IPS-NIHi7 (cell line): ENCODE data around the gene MYO1E.

ENCODE experiments used
- DNase-seq: peaks from one replicate; pipeline ENCODE4 v3.0.0; 2012; ENCODE audit warnings: mixed read lengths; ENCODE audit errors: extremely low spot score

MYO1E gene

GRCh38 chr15:59315914-59316451, 56.7 kb downstream of the MYO1E start:
- DNase-seq: no peak

GRCh38 chr15:59313641-59314332, 58.9 kb downstream of the MYO1E start:
- DNase-seq: no peak

- no peak for DNase-seq
Observed at GRCh38 chr15:59312205-59312604, 60.5 kb downstream of the MYO1E start.

- DNase-seq: no peak
Observed at GRCh38 chr15:59311195-59311594, 61.5 kb downstream of the MYO1E start.

GRCh38 chr15:59309405-59309804, 63.3 kb downstream of the MYO1E start:
- no peak for DNase-seq

- DNase-seq: no peak
Observed at GRCh38 chr15:59307165-59307537, 65.5 kb downstream of the MYO1E start.

- DNase-seq: no peak
Observed at GRCh38 chr15:59306520-59307164, 66.0 kb downstream of the MYO1E start.

- DNase-seq: no peak
Observed at GRCh38 chr15:59304807-59305206, 67.9 kb downstream of the MYO1E start.

- no peak for DNase-seq
Observed at GRCh38 chr15:59304034-59304795, 68.5 kb downstream of the MYO1E start.

- DNase-seq: no peak
Observed at GRCh38 chr15:59303633-59304032, 69.0 kb downstream of the MYO1E start.

- no peak for DNase-seq
Observed at GRCh38 chr15:59303136-59303535, 69.5 kb downstream of the MYO1E start.

GRCh38 chr15:59301527-59301926, 71.1 kb downstream of the MYO1E start:
- DNase-seq: no peak

GRCh38 chr15:59300618-59301139, 72.0 kb downstream of the MYO1E start:
- DNase-seq: no peak

GRCh38 chr15:59299929-59300617, 72.6 kb downstream of the MYO1E start:
- DNase-seq: no peak

- no peak for DNase-seq
Observed at GRCh38 chr15:59298854-59299250, 73.8 kb downstream of the MYO1E start.

GRCh38 chr15:59298225-59298853, 74.3 kb downstream of the MYO1E start:
- DNase-seq: no peak

GRCh38 chr15:59296181-59296617, 76.5 kb downstream of the MYO1E start:
- no peak for DNase-seq

- DNase-seq: no peak
Observed at GRCh38 chr15:59295261-59296001, 77.2 kb downstream of the MYO1E start.

- no peak for DNase-seq
Observed at GRCh38 chr15:59294574-59295260, 78.0 kb downstream of the MYO1E start.
